G401 (cell line): Measurements from ENCODE around the gene PLK1. TPM values are rescaled to one million over a fixed set of nuclear protein-coding genes. Genes with fewer than 3 reads are reported as not detected.

Experiments
- total RNA-seq: library from RNA; depleted of rRNA; stranded (reverse); fragments of >200 nt; shearing (Covaris generic); gene quantifications from 2 replicates; pipeline ENCODE4 v1.2.3, GENCODE V29; 2014; rRNA removed

Gene PLK1
- total RNA-seq, 1 experiment from 2014 or later, result 34.7 TPM

Other genes starting within 250 kb of the PLK1 start
- 13.3 and 16.4 TPM in 2 replicates for gene COG7, start 225.7 kb upstream of the PLK1 start, total RNA-seq
- gene GGA2, start 168.4 kb upstream of the PLK1 start, total RNA-seq, result 54.8 and 56.2 TPM in 2 replicates
- 34.2 and 49.8 TPM in 2 replicates for gene EARS2, start 121.5 kb upstream of the PLK1 start, total RNA-seq
- gene UBFD1, start 121.2 kb upstream of the PLK1 start, total RNA-seq, result 97.7 and 101 TPM in 2 replicates
- gene NDUFAB1, start 82.6 kb upstream of the PLK1 start, total RNA-seq, result 117 and 147 TPM in 2 replicates
- gene PALB2, start 37.6 kb upstream of the PLK1 start, total RNA-seq, result 14.0 and 33.3 TPM in 2 replicates
- 69.0 and 95.5 TPM in 2 replicates for gene DCTN5, start 37.4 kb upstream of the PLK1 start, total RNA-seq
- 0.37 and 3.3 TPM in 2 replicates for gene ERN2, start 34.3 kb downstream of the PLK1 start, total RNA-seq
- not detected in 2 replicates for gene CHP2, start 76.1 kb downstream of the PLK1 start, total RNA-seq
- gene PRKCB, start 157.1 kb downstream of the PLK1 start, total RNA-seq, result not detected in 2 replicates